GM06990 (cell line): ENCODE results near the gene FCSK.

Experiments used
- DNase-seq: peaks from one replicate; pipeline ENCODE4 v3.0.0-alpha.2; 2011; ENCODE audit not compliant: insufficient read length; ENCODE audit errors: extremely low read depth
- H3K27me3 ChIP-seq: replicated peaks from 2 replicates; pipeline ENCODE4 v1.6.0; 2011; ENCODE audit warnings: low read length; ENCODE audit not compliant: control insufficient read depth, insufficient read depth
- H3K36me3 ChIP-seq: 2 replicates; pipeline ENCODE4 v1.5.1; 2011; ENCODE audit warnings: low read length; ENCODE audit not compliant: control insufficient read depth, insufficient read depth
- H3K4me3 ChIP-seq: replicated peaks from 2 replicates; pipeline ENCODE4 v1.5.1; 2011; ENCODE audit warnings: low read depth, mild to moderate bottlenecking, control low read depth, low read length
- CTCF ChIP-seq: IDR thresholded peaks from 2 replicates; pipeline ENCODE4 v1.5.1; 2011; ENCODE audit warnings: low read length, control low read depth, mild to moderate bottlenecking, inconsistent platforms; ENCODE audit not compliant: insufficient read depth, poor library complexity, severe bottlenecking

Gene FCSK

GRCh38 chr16:70468776-70469525 lies 14.6 kb downstream of the FCSK start:
- no peaks in the 10 kb centered on the region for H3K27me3 ChIP-seq
- H3K4me3 ChIP-seq: no peak overlapping the region
- peaks cover 13% of the 10 kb centered on the region for H3K36me3 ChIP-seq
- DNase-seq: no peak
- TF ChIP-seq CTCF: no peak

GRCh38 chr16:70470141-70470926 lies 15.9 kb downstream of the FCSK start:
- no peaks in the 10 kb centered on the region for H3K27me3 ChIP-seq
- H3K36me3 ChIP-seq: peaks cover 8% of the 10 kb centered on the region
- no peak for DNase-seq
- no peak for TF ChIP-seq CTCF
- no peak overlapping the region for H3K4me3 ChIP-seq

GRCh38 chr16:70470927-70471341 lies 16.5 kb downstream of the FCSK start:
- Histone ChIP-seq H3K4me3 (no peak overlapping the region), H3K27me3 (no peaks in the 10 kb centered on the region), H3K36me3 (peaks cover 10% of the 10 kb centered on the region)
- peak; percentile 25 for TF ChIP-seq CTCF
- no peak for DNase-seq

- H3K27me3 ChIP-seq: no peaks in the 10 kb centered on the region
- no peak for TF ChIP-seq CTCF
- H3K4me3 ChIP-seq: no peak overlapping the region
- DNase-seq: no peak
- peaks cover 6% of the 10 kb centered on the region for H3K36me3 ChIP-seq
Observed at GRCh38 chr16:70472786-70473433, 18.5 kb downstream of the FCSK start.

GRCh38 chr16:70473446-70474319 lies 19.3 kb downstream of the FCSK start:
- no peak overlapping the region for H3K4me3 ChIP-seq
- TF ChIP-seq CTCF: no peak
- no peaks in the 10 kb centered on the region for H3K27me3 ChIP-seq
- DNase-seq: no peak
- peaks cover 13% of the 10 kb centered on the region for H3K36me3 ChIP-seq
